Fibroblast of pulmonary artery (primary cell): Measurements from ENCODE around the gene IQCM.

Experiments used
- DNase-seq: peaks from one replicate; pipeline ENCODE4 v3.0.0-alpha.2; 2010; ENCODE audit warnings: low read depth
- H3K4me3 ChIP-seq: replicated peaks from 2 replicates; pipeline ENCODE4 v1.5.1; 2011; ENCODE audit warnings: low read depth, mild to moderate bottlenecking, control low read depth, low read length, moderate library complexity
- CTCF ChIP-seq: IDR thresholded peaks from 2 replicates; pipeline ENCODE4 v1.5.1; 2011; ENCODE audit warnings: mild to moderate bottlenecking, control low read depth, low read length, inconsistent platforms; ENCODE audit errors: missing control alignments

IQCM gene

GRCh38 chr4:149631629-149632028, 184.0 kb downstream of the IQCM start:
- no peak for TF ChIP-seq CTCF
- no peak overlapping the region for H3K4me3 ChIP-seq
- DNase-seq, result no peak

- no peak overlapping the region for H3K4me3 ChIP-seq
- peak; percentile 3 for DNase-seq
- TF ChIP-seq CTCF, result no peak
These were observed 185.6 kb downstream of the IQCM start for GRCh38 chr4:149630064-149630463.

GRCh38 chr4:149605601-149606378, 209.9 kb downstream of the IQCM start:
- peak; percentile 23 for DNase-seq
- H3K4me3 ChIP-seq, result no peak overlapping the region
- TF ChIP-seq CTCF, result no peak

- H3K4me3 ChIP-seq, result no peak overlapping the region
- DNase-seq, result no peak
- TF ChIP-seq CTCF, result no peak
These were observed 210.8 kb downstream of the IQCM start for GRCh38 chr4:149604827-149605226.

GRCh38 chr4:149595500-149595899, 220.1 kb downstream of the IQCM start:
- no peak for DNase-seq
- no peak for TF ChIP-seq CTCF
- H3K4me3 ChIP-seq, result no peak overlapping the region

- DNase-seq, result no peak
- H3K4me3 ChIP-seq, result no peak overlapping the region
- TF ChIP-seq CTCF, result no peak
These were observed 225.8 kb downstream of the IQCM start for GRCh38 chr4:149589826-149590225.

- TF ChIP-seq CTCF, result no peak
These were observed 230.9 kb downstream of the IQCM start for GRCh38 chr4:149584722-149585121.

More at GRCh38 chr4:149584722-149585121, 230.9 kb downstream of the IQCM start:
- no peak overlapping the region for H3K4me3 ChIP-seq
- no peak for DNase-seq
